ENCODE measurements around the gene IQSEC1. TPM values are rescaled to one million over a fixed set of nuclear protein-coding genes. Genes with fewer than 3 reads are reported as not detected.

IQSEC1 gene
- total RNA-seq, 2 experiments from 2014 or later, result 36.8 to 40.4 TPM

DNA sequence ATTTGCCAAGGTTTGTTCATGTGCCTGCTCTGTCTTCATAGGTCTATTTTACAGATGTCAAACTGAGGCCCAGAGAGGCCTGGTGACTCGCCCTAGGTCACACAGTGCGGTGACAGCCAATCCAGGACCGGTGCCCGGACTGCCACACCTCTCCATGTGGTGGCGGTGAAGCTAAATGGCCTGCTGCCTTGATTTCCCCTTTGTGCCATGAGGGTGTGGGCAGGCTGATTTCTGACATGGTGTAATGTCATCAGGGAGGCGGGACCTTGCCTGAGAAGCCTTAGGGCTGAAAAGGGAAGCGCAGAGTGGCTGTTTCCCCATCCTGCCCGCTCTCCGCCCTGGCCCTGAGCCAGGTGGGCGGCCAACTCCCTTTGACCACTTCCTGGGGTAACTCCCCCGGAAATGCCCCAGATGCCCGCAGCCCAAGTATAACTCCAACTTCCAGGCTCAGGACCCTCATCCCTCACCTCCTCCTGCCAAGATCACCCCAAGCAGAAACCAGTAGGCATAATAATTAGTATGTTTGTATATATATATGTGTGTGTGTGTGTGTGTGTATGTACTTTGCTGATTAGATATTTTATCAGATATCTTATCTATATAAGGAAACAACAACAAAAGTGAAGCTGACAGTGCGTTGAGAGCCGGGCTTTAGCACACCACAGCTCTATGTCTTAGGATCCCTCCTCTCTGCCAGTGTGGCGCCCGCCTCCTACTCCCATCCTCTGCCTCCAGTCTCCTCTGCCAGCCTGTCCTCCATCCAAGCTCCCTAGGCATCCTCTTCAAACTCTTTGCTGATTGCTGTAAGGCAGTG, 63.9 kb downstream of the IQSEC1 start:
- CTCF ChIA-PET, result interaction anchor here (0.6 to 3.9 kb wide), 6 partner anchors 10 to 822 kb away, joined by 3 to 28 read pairs (median 4); no protein-coding TSS in a partner anchor
- peak overlapping the region; percentile 53 for H3K4me3 Mint-ChIP-seq
- no peaks in the 10 kb centered on the region for H3K27me3 Mint-ChIP-seq
- H3K4me1 Mint-ChIP-seq, result peaks cover 98% of the 10 kb centered on the region
- H3K9me3 Mint-ChIP-seq (ENCODE audit: low read depth), result no peaks in the 10 kb centered on the region
- POLR2A ChIA-PET, result no interaction called here
- DNase-seq, result peak; percentile 76
- H3K27ac Mint-ChIP-seq, result peak overlapping the region; percentile 98
- intact Hi-C loops (cut with DNase I, micrococcal nuclease), result no loop called here
- no peak for ATAC-seq
- peaks cover 24% of the 10 kb centered on the region for H3K36me3 Mint-ChIP-seq (ENCODE audit: low read depth)

DNA sequence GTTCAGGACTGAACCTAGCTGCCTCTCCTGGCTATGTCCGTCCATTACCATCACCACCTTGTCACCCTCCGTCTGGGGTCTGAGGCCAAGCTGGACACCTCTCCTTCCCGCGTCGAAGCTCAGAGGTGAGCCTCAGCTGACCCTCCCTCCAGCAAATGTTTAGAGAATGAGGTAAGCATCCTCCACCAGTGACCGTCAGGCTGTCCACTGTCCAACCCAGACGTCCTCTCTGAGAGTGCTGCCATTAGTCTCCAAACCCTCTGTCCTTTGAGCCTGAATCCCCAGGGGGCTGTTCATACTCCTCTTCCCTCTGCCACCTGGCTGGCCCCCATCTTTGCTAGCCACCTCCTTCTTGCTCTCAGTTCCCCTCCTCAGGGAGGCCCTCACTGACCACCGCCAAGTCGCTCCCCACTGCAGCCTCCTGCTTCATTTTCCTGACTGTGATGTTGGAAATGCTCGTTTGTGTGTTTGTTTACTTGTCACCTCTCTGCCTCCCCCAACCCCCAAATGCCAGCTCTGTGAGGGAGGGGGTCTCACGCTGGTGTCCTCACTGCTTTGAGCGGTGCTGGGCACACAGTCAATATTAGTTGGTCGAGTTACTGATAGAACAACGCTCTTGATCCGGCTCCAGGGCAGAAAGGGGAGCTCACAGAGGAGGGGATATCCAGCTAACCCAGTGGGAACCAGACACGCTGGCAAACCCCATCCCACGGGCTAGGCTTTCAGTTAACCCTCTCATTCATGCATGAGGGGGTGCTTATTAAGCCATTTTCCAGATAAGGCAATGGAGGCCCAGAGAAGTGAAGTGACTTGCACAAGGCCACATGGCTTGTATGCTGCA, 64.9 kb downstream of the IQSEC1 start:
- H3K9me3 Mint-ChIP-seq (ENCODE audit: low read depth), result no peaks in the 10 kb centered on the region
- no peaks in the 10 kb centered on the region for H3K27me3 Mint-ChIP-seq
- ChIA-PET POLR2A (no interaction called here), CTCF (interaction anchor here (0.6 to 5.5 kb wide), 5 partner anchors 12 to 334 kb away, joined by 3 to 32 read pairs (median 4); no protein-coding TSS in a partner anchor)
- H3K36me3 Mint-ChIP-seq (ENCODE audit: low read depth), result peaks cover 21% of the 10 kb centered on the region
- DNase-seq (no peak), ATAC-seq (no peak)
- peaks cover 98% of the 10 kb centered on the region for H3K4me1 Mint-ChIP-seq
- H3K4me3 Mint-ChIP-seq, result no peak overlapping the region
- intact Hi-C loops (cut with DNase I, micrococcal nuclease), result no loop called here
- H3K27ac Mint-ChIP-seq, result peak overlapping the region; percentile 98

DNA sequence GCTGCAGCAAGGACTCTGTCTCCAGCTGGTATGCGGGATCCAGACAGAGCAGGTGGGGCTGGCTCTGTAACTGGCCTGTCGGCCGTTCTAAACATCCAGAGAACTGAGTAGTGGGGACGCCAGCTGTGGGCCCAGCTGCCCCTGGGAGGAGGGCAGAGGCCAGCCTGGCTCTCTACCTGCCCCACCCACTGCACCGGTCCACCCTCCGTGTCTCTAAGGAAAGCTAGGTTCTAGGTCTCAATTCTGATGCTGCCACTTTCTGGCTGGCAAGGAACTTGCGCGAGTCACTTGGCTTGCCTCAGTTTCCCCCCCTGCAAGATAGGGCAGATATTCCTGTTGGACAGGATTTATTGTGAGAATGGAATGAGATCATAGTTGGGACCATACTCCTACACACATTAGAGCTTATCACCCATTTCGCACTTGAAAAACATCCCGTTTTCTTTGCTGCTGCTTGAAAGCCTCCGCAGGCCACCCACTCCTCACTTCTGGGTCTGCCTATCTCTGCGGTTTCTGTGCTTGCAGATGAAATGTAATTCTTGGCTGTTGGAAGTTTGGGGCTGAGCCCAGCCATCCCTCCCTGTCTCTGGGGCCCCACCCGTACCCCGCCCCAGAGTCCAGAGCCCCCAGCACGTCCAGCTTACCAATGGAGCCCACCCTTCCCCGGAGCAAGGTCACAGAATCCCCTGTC, 65.8 kb downstream of the IQSEC1 start:
- intact Hi-C loops (cut with DNase I, micrococcal nuclease), result no loop called here
- no peak for ATAC-seq
- Mint-ChIP-seq H3K4me3 (no peak overlapping the region), H3K9me3 (ENCODE audit: low read depth) (no peaks in the 10 kb centered on the region), H3K27ac (peak overlapping the region; percentile 37), H3K27me3 (no peaks in the 10 kb centered on the region), H3K4me1 (peaks cover 98% of the 10 kb centered on the region), H3K36me3 (ENCODE audit: low read depth) (peaks cover 20% of the 10 kb centered on the region)
- DNase-seq, result no peak
- ChIA-PET CTCF (interaction anchor here (0.5 to 5.5 kb wide), 6 partner anchors 12 to 335 kb away, joined by 3 to 32 read pairs (median 4); no protein-coding TSS in a partner anchor), POLR2A (no interaction called here)

DNA sequence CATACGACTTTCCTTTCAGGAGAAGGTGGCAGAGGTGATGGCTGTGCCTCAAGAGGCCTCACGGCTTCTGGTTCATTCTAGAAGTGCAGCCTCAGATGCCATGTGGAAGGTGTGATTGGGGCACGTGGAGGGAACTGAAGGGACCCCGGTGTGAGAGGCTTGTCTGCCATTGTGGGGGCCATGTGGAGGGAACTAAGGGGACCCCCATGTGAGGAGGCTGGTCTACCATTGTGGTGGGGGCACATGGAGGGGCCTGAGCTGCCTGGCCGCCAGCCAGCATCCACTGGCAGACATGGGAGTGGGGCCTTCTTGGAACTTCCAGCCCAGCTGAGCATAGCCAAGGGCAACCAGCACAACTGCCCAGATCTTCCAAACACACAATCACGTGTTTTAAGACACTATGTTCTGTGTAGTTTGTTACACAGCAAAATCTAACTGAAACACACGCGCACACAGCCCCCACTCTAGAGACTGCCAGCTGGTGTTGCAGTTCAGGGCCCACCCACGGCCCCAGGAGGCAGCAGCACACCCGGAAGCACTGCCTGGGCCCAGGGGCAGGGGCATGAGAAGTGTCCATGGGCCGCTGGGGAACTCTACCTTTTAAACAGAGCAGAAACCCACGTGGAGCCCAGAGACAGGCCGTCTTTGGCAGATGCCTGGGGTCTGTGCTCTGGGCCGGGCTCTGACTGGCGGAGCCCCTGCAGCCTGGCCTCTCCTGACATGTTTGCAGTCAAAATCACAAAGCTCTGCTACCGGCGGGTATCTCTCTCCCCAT, 66.8 kb downstream of the IQSEC1 start:
- ATAC-seq, result no peak
- intact Hi-C loops (cut with DNase I, micrococcal nuclease), result no loop called here
- Mint-ChIP-seq H3K36me3 (ENCODE audit: low read depth) (peaks cover 26% of the 10 kb centered on the region), H3K27ac (no peak overlapping the region), H3K4me1 (peaks cover 96% of the 10 kb centered on the region), H3K4me3 (no peak overlapping the region), H3K9me3 (ENCODE audit: low read depth) (no peaks in the 10 kb centered on the region), H3K27me3 (no peaks in the 10 kb centered on the region)
- DNase-seq, result no peak
- CTCF ChIA-PET, result interaction anchor here (0.7 to 5.5 kb wide), 3 partner anchors 11 to 14 kb away, joined by 3 to 32 read pairs (median 4); no protein-coding TSS in a partner anchor
- POLR2A ChIA-PET, result interaction anchor here (0.6 kb wide), 1 partner anchor 1156 kb away, joined by 4 read pairs; no protein-coding TSS in a partner anchor

DNA sequence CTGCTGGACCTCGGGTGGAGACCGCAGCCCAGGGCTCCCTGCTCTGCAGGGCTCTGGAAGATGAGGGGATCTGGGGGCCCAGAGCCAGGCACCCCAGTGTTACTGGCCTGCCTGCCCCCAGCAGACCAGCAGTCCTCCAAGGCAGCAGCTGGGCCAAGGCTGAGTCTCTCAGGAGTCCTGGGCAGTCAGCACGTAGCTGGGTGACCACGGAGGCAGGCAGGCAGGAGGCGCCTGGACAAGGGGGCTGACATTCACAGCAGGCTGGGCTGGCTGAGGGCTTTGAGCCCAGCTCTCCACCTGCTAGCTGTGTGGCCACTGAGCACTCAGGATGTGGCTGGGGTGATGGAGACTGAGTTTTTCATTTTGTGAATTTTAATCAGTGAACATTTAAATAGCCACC, 67.9 kb downstream of the IQSEC1 start:
- Mint-ChIP-seq H3K9me3 (ENCODE audit: low read depth) (no peaks in the 10 kb centered on the region), H3K4me3 (no peak overlapping the region), H3K4me1 (peaks cover 90% of the 10 kb centered on the region), H3K27me3 (no peaks in the 10 kb centered on the region), H3K36me3 (ENCODE audit: low read depth) (peaks cover 30% of the 10 kb centered on the region), H3K27ac (no peak overlapping the region)
- POLR2A ChIA-PET, result interaction anchor here (1.8 kb wide), 1 partner anchor 10 kb away, joined by 6 read pairs; no protein-coding TSS in a partner anchor
- CTCF ChIA-PET, result interaction anchor here (0.7 to 5.5 kb wide), 6 partner anchors 9 to 378 kb away, joined by 3 to 32 read pairs (median 4); no protein-coding TSS in a partner anchor
- intact Hi-C loops (cut with DNase I, micrococcal nuclease), result no loop called here
- ATAC-seq (no peak), DNase-seq (no peak)

DNA sequence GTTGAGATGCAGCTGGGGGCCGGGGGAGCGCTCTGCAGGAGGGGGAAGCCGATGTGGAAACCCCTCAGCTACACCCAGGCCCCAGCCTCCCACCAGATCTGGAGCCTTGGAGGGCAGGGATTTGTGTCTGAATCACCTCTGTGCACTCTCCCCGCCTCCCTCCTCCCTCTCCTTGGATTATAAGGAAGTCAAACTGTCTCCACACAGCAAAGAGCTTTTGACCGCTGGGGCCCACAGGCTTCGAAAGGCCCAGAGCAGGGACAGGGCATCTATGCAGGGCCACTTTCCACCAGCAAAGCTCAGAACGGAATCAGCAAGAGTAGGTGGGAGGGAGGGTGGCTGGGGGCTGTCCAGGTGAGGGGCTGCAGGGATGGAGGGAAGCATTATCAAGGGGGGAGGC, 68.9 kb downstream of the IQSEC1 start:
- ChIA-PET CTCF (interaction anchor here (0.7 to 5.5 kb wide), 4 partner anchors 9 to 377 kb away, joined by 3 to 32 read pairs (median 6); no protein-coding TSS in a partner anchor), POLR2A (interaction anchor here (1.8 kb wide), 1 partner anchor 11 kb away, joined by 6 read pairs; no protein-coding TSS in a partner anchor)
- Mint-ChIP-seq H3K27ac (peak overlapping the region; percentile 60), H3K4me1 (peaks cover 89% of the 10 kb centered on the region), H3K4me3 (no peak overlapping the region), H3K27me3 (no peaks in the 10 kb centered on the region), H3K36me3 (ENCODE audit: low read depth) (peaks cover 24% of the 10 kb centered on the region), H3K9me3 (ENCODE audit: low read depth) (no peaks in the 10 kb centered on the region)
- no peak for ATAC-seq
- no peak for DNase-seq
- intact Hi-C loops (cut with DNase I, micrococcal nuclease), result no loop called here

DNA sequence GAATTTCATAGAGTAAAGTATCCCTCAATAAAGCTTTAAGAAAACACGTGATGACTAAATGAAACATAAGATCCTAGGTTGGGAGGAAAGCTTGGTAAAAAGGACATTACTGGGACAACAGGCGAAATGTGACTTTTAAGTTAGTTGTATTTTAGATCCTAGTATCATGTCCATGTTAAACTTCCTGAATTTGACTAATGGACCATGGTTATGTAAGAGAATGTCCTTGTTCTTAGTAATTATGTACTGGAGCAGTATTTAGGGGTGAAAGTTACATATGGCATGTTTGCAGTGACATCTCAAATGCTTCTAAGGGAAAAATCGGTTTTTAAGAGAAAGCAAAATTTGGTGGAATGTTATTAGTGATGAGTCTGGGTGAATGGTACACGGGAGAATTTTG, 69.6 kb downstream of the IQSEC1 start:
- no peak for ATAC-seq

DNA sequence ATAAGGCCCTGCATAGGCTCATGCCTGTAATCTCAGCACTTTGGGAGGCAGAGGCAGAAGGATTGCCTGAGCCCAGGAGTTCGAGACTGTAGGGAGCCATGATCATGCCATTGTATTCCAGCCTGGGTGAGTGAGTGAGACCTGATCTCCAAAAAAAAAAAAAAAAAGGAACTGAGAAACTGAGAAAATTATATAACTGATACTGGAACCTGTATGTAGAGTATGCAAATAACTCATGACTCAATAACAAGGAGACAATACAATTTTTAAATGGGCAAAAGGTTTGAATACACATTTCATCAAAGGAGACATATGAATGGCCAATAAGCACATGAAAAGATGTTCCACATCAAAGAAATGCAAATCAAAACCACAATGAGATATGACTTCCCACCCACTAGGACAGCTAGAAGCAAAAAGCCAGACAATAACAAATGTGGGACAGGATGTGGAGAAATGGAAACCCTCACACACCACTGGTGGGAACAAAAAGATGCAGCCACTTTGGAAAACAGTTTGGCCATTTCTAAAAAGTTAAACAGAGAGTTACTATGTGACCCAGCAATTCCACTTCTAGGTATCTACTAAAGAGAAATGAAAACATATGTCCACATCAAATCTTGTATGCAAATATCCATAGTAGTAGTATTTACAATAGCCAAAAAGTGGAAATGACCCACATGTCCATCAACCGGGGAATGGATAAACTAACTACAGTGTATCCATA, 70.7 kb downstream of the IQSEC1 start:
- H3K27ac Mint-ChIP-seq, result peak overlapping the region; percentile 82
- H3K9me3 Mint-ChIP-seq (ENCODE audit: low read depth), result no peaks in the 10 kb centered on the region
- peaks cover 24% of the 10 kb centered on the region for H3K36me3 Mint-ChIP-seq (ENCODE audit: low read depth)
- peak; percentile 74 for ATAC-seq
- H3K4me3 Mint-ChIP-seq, result no peak overlapping the region
- intact Hi-C loops (cut with DNase I, micrococcal nuclease), result loop anchor here (1.0 kb wide), 1 partner anchor 9 kb away; no protein-coding TSS in a partner anchor
- ChIA-PET POLR2A (interaction anchor here (0.7 to 0.8 kb wide), 2 partner anchors 62 to 1421 kb away, joined by 3 to 5 read pairs; no protein-coding TSS in a partner anchor), CTCF (interaction anchor here (0.6 kb wide), 1 partner anchor 219 kb away, joined by 3 read pairs; no protein-coding TSS in a partner anchor)
- DNase-seq, result no peak
- peaks cover 79% of the 10 kb centered on the region for H3K4me1 Mint-ChIP-seq
- no peaks in the 10 kb centered on the region for H3K27me3 Mint-ChIP-seq

More for the DNA sequence above, 69.6 kb downstream of the IQSEC1 start:
- POLR2A ChIA-PET, result interaction anchor here (0.8 to 1.8 kb wide), 2 partner anchors 12 to 61 kb away, joined by 5 to 6 read pairs; no protein-coding TSS in a partner anchor
- H3K36me3 Mint-ChIP-seq (ENCODE audit: low read depth), result peaks cover 22% of the 10 kb centered on the region
- H3K4me3 Mint-ChIP-seq, result no peak overlapping the region
- H3K27ac Mint-ChIP-seq, result peak overlapping the region; percentile 67
- peaks cover 87% of the 10 kb centered on the region for H3K4me1 Mint-ChIP-seq
- no peaks in the 10 kb centered on the region for H3K27me3 Mint-ChIP-seq
- no peaks in the 10 kb centered on the region for H3K9me3 Mint-ChIP-seq (ENCODE audit: low read depth)
- CTCF ChIA-PET, result interaction anchor here (1.8 to 5.5 kb wide), 2 partner anchors 9 to 11 kb away, joined by 10 to 32 read pairs; no protein-coding TSS in a partner anchor
- intact Hi-C loops (cut with DNase I, micrococcal nuclease), result no loop called here
- DNase-seq, result no peak

DNA sequence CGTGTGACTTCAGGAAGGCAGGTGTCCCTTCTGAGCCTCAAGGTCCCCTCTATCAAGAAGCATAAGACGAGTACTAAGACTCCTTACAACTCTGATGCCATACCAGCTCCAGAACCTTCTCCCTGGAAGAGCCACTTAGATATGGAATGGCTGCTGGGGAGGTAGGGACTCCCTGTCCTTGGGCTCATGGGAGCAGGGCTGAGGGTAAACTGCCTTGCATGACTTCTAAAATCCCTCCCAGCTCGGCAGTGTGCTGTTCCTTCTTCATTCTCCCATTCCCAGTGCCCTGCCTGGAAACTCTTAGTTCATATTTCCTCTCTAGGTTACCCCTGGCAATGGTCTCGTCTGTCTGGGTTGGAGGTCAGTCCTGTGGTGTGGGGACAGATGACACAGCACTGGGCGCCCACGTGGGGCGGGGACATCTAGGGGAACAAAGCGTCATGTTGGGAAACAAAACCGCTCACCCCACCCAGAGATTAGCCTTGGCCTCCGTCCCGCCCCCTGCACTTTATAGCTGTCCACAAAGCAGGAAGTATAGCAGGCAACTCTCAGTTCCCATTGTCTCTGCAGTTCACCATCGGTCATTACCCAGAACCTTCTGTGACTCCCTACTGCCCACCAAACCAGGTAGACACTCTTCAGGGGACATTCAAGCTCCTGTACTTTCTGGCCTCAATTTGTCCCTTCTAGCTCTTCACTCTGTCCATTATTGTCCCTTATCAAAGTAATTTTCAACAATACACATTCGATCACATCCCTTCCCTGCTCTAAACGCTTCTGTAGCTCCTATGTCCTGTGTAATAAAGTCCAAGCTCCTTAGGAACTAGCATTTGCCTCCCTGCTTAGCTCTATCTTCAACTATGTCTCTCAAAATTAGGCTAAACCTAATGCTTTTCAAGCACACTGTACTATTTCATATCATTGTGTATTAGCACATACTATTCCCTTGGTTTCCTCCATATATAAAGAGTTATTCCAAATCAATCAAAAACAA, 73.8 kb downstream of the IQSEC1 start:
- Mint-ChIP-seq H3K36me3 (ENCODE audit: low read depth) (peaks cover 28% of the 10 kb centered on the region), H3K4me1 (peaks cover 72% of the 10 kb centered on the region), H3K27me3 (no peaks in the 10 kb centered on the region), H3K9me3 (ENCODE audit: low read depth) (no peaks in the 10 kb centered on the region), H3K4me3 (no peak overlapping the region), H3K27ac (peak overlapping the region; percentile 44)
- no peak for DNase-seq
- no peak for ATAC-seq
- intact Hi-C loops (cut with DNase I, micrococcal nuclease), result loop anchor here in 1 of 2 experiments (5.0 kb wide), 2 partner anchors 418 to 442 kb away; partner anchors contain the start of gene MKRN2
- ChIA-PET POLR2A (no interaction called here), CTCF (interaction anchor here (0.6 to 1.9 kb wide), 8 partner anchors 10 to 120 kb away, joined by 3 to 6 read pairs (median 5); no protein-coding TSS in a partner anchor)

Data from activated CD4-positive, alpha-beta T cell treated with anti-CD3 and anti-CD28 coated beads for 36 hours (primary cell).